SK-N-SH (cell line): ENCODE results near the gene RTN4. TPM values are rescaled to one million over a fixed set of nuclear protein-coding genes. Genes with fewer than 3 reads are reported as not detected.

ENCODE experiments used
- CTCF ChIA-PET: fragments of 300-600, 350-600 bp; formaldehyde crosslinking; extraction: SDS; loops from one replicate; lab custom pipeline; 2021; lab: Yijun Ruan, JAX
- POLR2A ChIA-PET: fragments of 350-600 bp; sonication (Branson Sonifier 250); formaldehyde crosslinking; extraction: SDS; loops from one replicate; lab custom pipeline; 2020; ENCODE audit warnings: antibody characterized with exemption, inconsistent platforms; lab: Yijun Ruan, JAX
- DNase-seq: peaks from one replicate; pipeline ENCODE4 v3.0.0; 2012
- H2AFZ ChIP-seq: fragments of 200-600 bp; sonication (generic); 2 replicates; pipeline ENCODE4 v1.8.1; 2016; ENCODE audit warnings: antibody characterized with exemption, mild to moderate bottlenecking, low read depth
- H3F3A ChIP-seq: fragments of 200-600 bp; sonication (generic); replicated peaks from 2 replicates; pipeline ENCODE3; 2016; ENCODE audit warnings: antibody characterized with exemption, mild to moderate bottlenecking; ENCODE audit not compliant: insufficient read depth
- H3K27ac ChIP-seq, 2 experiments: fragments of 200-500 bp in 1 of 2; fragments of 200-600 bp in 1 of 2; sonication (Bioruptor generic) in 1 of 2; sonication (generic), shearing (Covaris generic) in 1 of 2; 2 replicates each; pipeline versions ENCODE4 v1.5.1 to v1.6.1; 2014 to 2016; ENCODE audit warnings: low read depth in 2 of 2, inconsistent platforms in 1 of 2, low read length in 1 of 2, mild to moderate bottlenecking in 1 of 2, mixed read lengths in 1 of 2
- H3K27me3 ChIP-seq: fragments of 200-600 bp; sonication (generic), shearing (Covaris generic); 2 replicates; pipeline ENCODE4 v1.6.1; 2016; ENCODE audit warnings: mixed run types; ENCODE audit not compliant: insufficient read depth
- H3K36me3 ChIP-seq, 2 experiments: fragments of 200-500 bp in 1 of 2; fragments of 200-600 bp in 1 of 2; sonication (Bioruptor generic) in 1 of 2; sonication (generic) in 1 of 2; replicated peaks in 1 of 2; 2 replicates each; pipeline versions ENCODE3 to v1.5.1; 2014 to 2016; ENCODE audit warnings: low read length in 1 of 2, mild to moderate bottlenecking in 1 of 2; ENCODE audit not compliant: insufficient read depth in 2 of 2, control insufficient read depth in 1 of 2
- H3K4me1 ChIP-seq, 2 experiments: fragments of 200-500 bp in 1 of 2; fragments of 200-600 bp in 1 of 2; sonication (Bioruptor generic) in 1 of 2; sonication (generic), shearing (Covaris generic) in 1 of 2; 2 replicates each; pipeline versions ENCODE4 v1.5.1 to v1.6.1; 2014 to 2016; ENCODE audit warnings: low read depth in 1 of 2, low read length in 1 of 2, mixed run types in 1 of 2; ENCODE audit not compliant: insufficient read depth in 2 of 2, control insufficient read depth in 1 of 2
- H3K4me2 ChIP-seq: fragments of 200-600 bp; sonication (generic), shearing (Covaris generic); 2 replicates; pipeline ENCODE4 v1.6.1; 2017; ENCODE audit warnings: mixed run types
- H3K4me3 ChIP-seq, 2 experiments: fragments of 200-500 bp in 1 of 2; fragments of 200-600 bp in 1 of 2; sonication (Bioruptor generic) in 1 of 2; sonication (generic), shearing (Covaris generic) in 1 of 2; 2 replicates each; pipeline versions ENCODE4 v1.5.1 to v1.8.1; 2014 to 2016; ENCODE audit warnings: low read depth in 2 of 2, inconsistent platforms in 1 of 2, low read length in 1 of 2, mild to moderate bottlenecking in 1 of 2, mixed read lengths in 1 of 2, moderate library complexity in 1 of 2
- H3K79me2 ChIP-seq: fragments of 200-600 bp; sonication (generic); 2 replicates; pipeline ENCODE4 v1.8.1; 2017; ENCODE audit warnings: mild to moderate bottlenecking; ENCODE audit not compliant: insufficient read depth
- H3K9ac ChIP-seq: fragments of 200-600 bp; sonication (generic); 2 replicates; pipeline ENCODE4 v1.6.1; 2017; ENCODE audit warnings: mixed run types
- H3K9me2 ChIP-seq: fragments of 200-600 bp; sonication (generic); 2 replicates; pipeline ENCODE4 v1.6.1; 2017; ENCODE audit warnings: mixed run types
- H3K9me3 ChIP-seq: fragments of 200-600 bp; sonication (generic); 2 replicates; pipeline ENCODE4 v1.6.1; 2017; ENCODE audit warnings: mixed run types, mild to moderate bottlenecking, moderate library complexity
- H4K20me1 ChIP-seq: fragments of 200-600 bp; sonication (generic); 2 replicates; pipeline ENCODE4 v1.6.1; 2017; ENCODE audit warnings: mild to moderate bottlenecking, mixed run types; ENCODE audit not compliant: insufficient read depth
- CHD2 ChIP-seq: fragments of 150-350 bp; IDR thresholded peaks from 2 replicates; pipeline ENCODE4 v1.6.1; 2018; ENCODE audit warnings: low read length; ENCODE audit not compliant: partially characterized antibody
- EZH2phosphoT487 ChIP-seq: fragments of 200-600 bp; sonication (generic); IDR thresholded peaks from 2 replicates; pipeline ENCODE4 v1.6.1; 2017; ENCODE audit warnings: low read depth, mixed run types, mild to moderate bottlenecking, antibody characterized with exemption, moderate library complexity, borderline replicate concordance
- FOSL2 ChIP-seq: IDR thresholded peaks from 2 replicates; pipeline ENCODE4 v1.4.0; 2012; ENCODE audit warnings: low read depth, mild to moderate bottlenecking, moderate library complexity, borderline replicate concordance
- FOXM1 ChIP-seq: IDR thresholded peaks from 2 replicates; pipeline ENCODE4 v1.4.0; 2012; ENCODE audit warnings: low read depth, mild to moderate bottlenecking
- GABPA ChIP-seq: IDR thresholded peaks from 2 replicates; pipeline ENCODE4 v1.4.0; 2012; ENCODE audit warnings: low read depth, mild to moderate bottlenecking
- GATA2 ChIP-seq: sonication (generic); formaldehyde crosslinking; IDR thresholded peaks from 2 replicates; pipeline ENCODE4 v1.5.0; 2020; ENCODE audit warnings: mild to moderate bottlenecking, missing genetic modification reagents
- IRF3 ChIP-seq: fragments of 150-350 bp; IDR thresholded peaks from 2 replicates; pipeline ENCODE4 v1.6.1; 2016; ENCODE audit warnings: mild to moderate bottlenecking, low read depth, low read length
- JUND ChIP-seq: IDR thresholded peaks from 2 replicates; pipeline ENCODE4 v1.4.0; 2012
- MAX ChIP-seq: IDR thresholded peaks from 2 replicates; pipeline ENCODE4 v1.4.0; 2012; ENCODE audit warnings: low read depth
- MEF2A ChIP-seq: IDR thresholded peaks from 2 replicates; pipeline ENCODE4 v1.4.0; 2012; ENCODE audit warnings: low read depth, borderline replicate concordance
- NFIC ChIP-seq: IDR thresholded peaks from 2 replicates; pipeline ENCODE4 v1.4.0; 2012; ENCODE audit warnings: borderline replicate concordance
- RFX5 ChIP-seq: IDR thresholded peaks from 2 replicates; pipeline ENCODE4 v1.6.1; 2012; ENCODE audit warnings: mild to moderate bottlenecking, improper control_type of control experiment, low read length
- RXRA ChIP-seq: IDR thresholded peaks from 2 replicates; pipeline ENCODE4 v1.4.0; 2012; ENCODE audit warnings: low read depth, mild to moderate bottlenecking, borderline replicate concordance
- SIN3A ChIP-seq: IDR thresholded peaks from 2 replicates; pipeline ENCODE4 v1.6.1; 2012; ENCODE audit warnings: low read depth, mild to moderate bottlenecking, low read length, moderate library complexity, borderline replicate concordance
- SMC3 ChIP-seq: IDR thresholded peaks from 2 replicates; pipeline ENCODE4 v1.6.1; 2012; ENCODE audit warnings: low read depth, low read length, improper control_type of control experiment
- USF1 ChIP-seq: IDR thresholded peaks from 2 replicates; pipeline ENCODE4 v1.4.0; 2012; ENCODE audit warnings: low read depth, borderline replicate concordance
- USF2 ChIP-seq: fragments of 150-350 bp; IDR thresholded peaks from 2 replicates; pipeline ENCODE4 v1.6.1; 2017; ENCODE audit warnings: antibody characterized with exemption, low read length, low read depth, borderline replicate concordance
- WGBS: methylation state at CpG from one replicate; pipeline ENCODE4 v1.1.6; 2017; ENCODE audit warnings: low lambda C conversion rate; 5-methylcytosine and 5-hydroxymethylcytosine counted together
- polyA plus RNA-seq, 3 experiments: library from polyadenylated mRNA; depleted of rRNA; stranded (reverse); fragments of >200 nt; gene quantifications; 2 replicates each; pipeline ENCODE4 v1.2.3, GENCODE V29; 2012
- TF ChIP-seq, protein P1 (sequence below): IDR thresholded peaks from 2 replicates; pipeline ENCODE4 v1.6.1; 2012; ENCODE audit warnings: mild to moderate bottlenecking, low read depth, low read length, moderate library complexity

Gene RTN4
- polyA plus RNA-seq, 1 of the 3 experiments (the other 2 are of a cell fraction) = 315 TPM

- DNase-seq = no peak
- H3K9me3 ChIP-seq = peaks cover 7% of the 10 kb centered on the region; the same call in 1 of the 2 replicates
- ChIA-PET POLR2A (no interaction called here), CTCF (interaction anchor here (1.0 to 2.3 kb wide), 4 partner anchors 9 to 137 kb away, joined by 3 to 9 read pairs (median 4); no protein-coding TSS in a partner anchor)
- H3K9me2 ChIP-seq = no peaks in the 10 kb centered on the region
- H3K4me1 ChIP-seq = peaks cover 5 to 12% of the 10 kb centered on the region in 2 experiments; a peak in 3 of 4 replicates
- H3K4me2 ChIP-seq = no peak overlapping the region
- H3K9ac ChIP-seq = no peak overlapping the region
- H2AFZ ChIP-seq = no peak overlapping the region
- peaks cover 100% of the 10 kb centered on the region for H4K20me1 ChIP-seq
- no peak overlapping the region for H3K4me3 ChIP-seq
- H3K79me2 ChIP-seq = peaks cover 100% of the 10 kb centered on the region
- H3K27ac ChIP-seq = no peak overlapping the region
- H3K27me3 ChIP-seq = no peaks in the 10 kb centered on the region
- 86% methylated on average over 4 of the region's 4 CpGs for WGBS
- peaks cover 43% of the 10 kb centered on the region for H3F3A ChIP-seq
- peaks cover 25 to 56% of the 10 kb centered on the region in 2 experiments for H3K36me3 ChIP-seq
- TF ChIP-seq SIN3A = no peak
- TF ChIP-seq, protein P1, sequence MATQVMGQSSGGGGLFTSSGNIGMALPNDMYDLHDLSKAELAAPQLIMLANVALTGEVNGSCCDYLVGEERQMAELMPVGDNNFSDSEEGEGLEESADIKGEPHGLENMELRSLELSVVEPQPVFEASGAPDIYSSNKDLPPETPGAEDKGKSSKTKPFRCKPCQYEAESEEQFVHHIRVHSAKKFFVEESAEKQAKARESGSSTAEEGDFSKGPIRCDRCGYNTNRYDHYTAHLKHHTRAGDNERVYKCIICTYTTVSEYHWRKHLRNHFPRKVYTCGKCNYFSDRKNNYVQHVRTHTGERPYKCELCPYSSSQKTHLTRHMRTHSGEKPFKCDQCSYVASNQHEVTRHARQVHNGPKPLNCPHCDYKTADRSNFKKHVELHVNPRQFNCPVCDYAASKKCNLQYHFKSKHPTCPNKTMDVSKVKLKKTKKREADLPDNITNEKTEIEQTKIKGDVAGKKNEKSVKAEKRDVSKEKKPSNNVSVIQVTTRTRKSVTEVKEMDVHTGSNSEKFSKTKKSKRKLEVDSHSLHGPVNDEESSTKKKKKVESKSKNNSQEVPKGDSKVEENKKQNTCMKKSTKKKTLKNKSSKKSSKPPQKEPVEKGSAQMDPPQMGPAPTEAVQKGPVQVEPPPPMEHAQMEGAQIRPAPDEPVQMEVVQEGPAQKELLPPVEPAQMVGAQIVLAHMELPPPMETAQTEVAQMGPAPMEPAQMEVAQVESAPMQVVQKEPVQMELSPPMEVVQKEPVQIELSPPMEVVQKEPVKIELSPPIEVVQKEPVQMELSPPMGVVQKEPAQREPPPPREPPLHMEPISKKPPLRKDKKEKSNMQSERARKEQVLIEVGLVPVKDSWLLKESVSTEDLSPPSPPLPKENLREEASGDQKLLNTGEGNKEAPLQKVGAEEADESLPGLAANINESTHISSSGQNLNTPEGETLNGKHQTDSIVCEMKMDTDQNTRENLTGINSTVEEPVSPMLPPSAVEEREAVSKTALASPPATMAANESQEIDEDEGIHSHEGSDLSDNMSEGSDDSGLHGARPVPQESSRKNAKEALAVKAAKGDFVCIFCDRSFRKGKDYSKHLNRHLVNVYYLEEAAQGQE = no peak
- no peak for TF ChIP-seq MEF2A
- no peak for TF ChIP-seq MAX
- TF ChIP-seq EZH2phosphoT487 = no peak
- TF ChIP-seq CHD2 = no peak
- TF ChIP-seq GABPA = no peak
- no peak for TF ChIP-seq IRF3
- TF ChIP-seq RFX5 = no peak
- TF ChIP-seq USF1 = no peak
- no peak for TF ChIP-seq FOSL2
- TF ChIP-seq USF2 = no peak
- TF ChIP-seq NFIC = no peak
- no peak for TF ChIP-seq JUND
- TF ChIP-seq RXRA = no peak
- no peak for TF ChIP-seq GATA2 (CRISPR knock-in tag)
- no peak for TF ChIP-seq FOXM1
- no peak for TF ChIP-seq SMC3
- TF ChIP-seq, all 33 proteins: peak for 0
These were observed 18.7 kb downstream of the RTN4 start for GRCh38 chr2:55031505-55031904.
